ENCODE results near the gene SQSTM1.

DNA sequence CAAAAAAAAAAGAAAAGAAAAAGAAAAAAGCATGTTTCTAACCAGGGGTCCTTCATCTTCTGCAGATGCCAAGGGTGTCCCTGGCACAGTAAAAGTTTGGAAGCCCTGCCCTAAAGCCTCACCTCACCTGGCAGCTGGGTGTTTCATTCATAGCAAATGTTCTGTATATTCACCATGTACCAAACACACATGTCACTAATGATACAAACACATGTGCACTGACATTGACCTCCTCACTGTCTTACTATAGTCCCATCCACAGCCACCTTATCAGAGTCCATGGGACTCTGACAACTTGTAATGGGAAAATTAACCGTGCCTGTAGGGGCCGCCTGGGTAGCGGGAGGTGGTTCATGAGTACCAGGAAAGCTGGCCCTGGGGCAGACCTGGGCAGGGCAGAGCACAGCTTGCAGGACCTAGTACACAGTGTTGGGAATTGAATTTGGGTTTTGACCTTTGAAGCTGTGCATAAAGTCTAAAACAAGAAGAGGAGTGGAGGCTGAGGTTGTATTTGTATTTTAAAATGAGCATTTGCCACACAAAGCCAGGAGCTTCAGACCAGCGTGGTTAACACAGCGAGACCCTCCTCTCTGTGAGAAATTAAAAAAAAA lies 7.6 kb upstream of the SQSTM1 start:
- TF ChIP-seq, protein P1, sequence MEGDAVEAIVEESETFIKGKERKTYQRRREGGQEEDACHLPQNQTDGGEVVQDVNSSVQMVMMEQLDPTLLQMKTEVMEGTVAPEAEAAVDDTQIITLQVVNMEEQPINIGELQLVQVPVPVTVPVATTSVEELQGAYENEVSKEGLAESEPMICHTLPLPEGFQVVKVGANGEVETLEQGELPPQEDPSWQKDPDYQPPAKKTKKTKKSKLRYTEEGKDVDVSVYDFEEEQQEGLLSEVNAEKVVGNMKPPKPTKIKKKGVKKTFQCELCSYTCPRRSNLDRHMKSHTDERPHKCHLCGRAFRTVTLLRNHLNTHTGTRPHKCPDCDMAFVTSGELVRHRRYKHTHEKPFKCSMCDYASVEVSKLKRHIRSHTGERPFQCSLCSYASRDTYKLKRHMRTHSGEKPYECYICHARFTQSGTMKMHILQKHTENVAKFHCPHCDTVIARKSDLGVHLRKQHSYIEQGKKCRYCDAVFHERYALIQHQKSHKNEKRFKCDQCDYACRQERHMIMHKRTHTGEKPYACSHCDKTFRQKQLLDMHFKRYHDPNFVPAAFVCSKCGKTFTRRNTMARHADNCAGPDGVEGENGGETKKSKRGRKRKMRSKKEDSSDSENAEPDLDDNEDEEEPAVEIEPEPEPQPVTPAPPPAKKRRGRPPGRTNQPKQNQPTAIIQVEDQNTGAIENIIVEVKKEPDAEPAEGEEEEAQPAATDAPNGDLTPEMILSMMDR (IDR thresholded peaks at IDR 0.05) = no peak
- TF ChIP-seq EZH2 (IDR thresholded peaks at IDR 0.05; ENCODE audit: borderline replicate concordance, insufficient read depth, low read depth, low read length, poor library complexity, severe bottlenecking) = no peak

All from B cell (primary cell).